H9 (cell line): ENCODE data around the gene MRM2. TPM values are rescaled to one million over a fixed set of nuclear protein-coding genes. Genes with fewer than 3 reads are reported as not detected.

Source experiments
- DNase-seq: peaks from one replicate; pipeline ENCODE4 v3.0.0-alpha.2; 2017
- H2AFZ ChIP-seq: one replicate; pipeline ENCODE4 v1.6.1; 2013; ENCODE audit warnings: mild to moderate bottlenecking, low read length, control low read depth, moderate library complexity
- H2AK5ac ChIP-seq: 2 replicates; pipeline ENCODE4 v1.6.1; 2013; ENCODE audit warnings: low read length, control low read depth, mixed read lengths; ENCODE audit not compliant: insufficient read length
- H2BK120ac ChIP-seq: one replicate; pipeline ENCODE4 v1.6.1; 2013; ENCODE audit warnings: low read depth, mild to moderate bottlenecking, low read length, control low read depth, inconsistent platforms; ENCODE audit not compliant: poor library complexity, severe bottlenecking
- H2BK12ac ChIP-seq: 2 replicates; pipeline ENCODE4 v1.6.1; 2013; ENCODE audit warnings: low read length, control low read depth, mixed read lengths, low read depth; ENCODE audit not compliant: insufficient read length
- H2BK15ac ChIP-seq: 2 replicates; pipeline ENCODE4 v1.6.1; 2013; ENCODE audit warnings: low read depth, low read length, control low read depth
- H2BK20ac ChIP-seq: one replicate; pipeline ENCODE4 v1.6.1; 2013; ENCODE audit warnings: low read depth, mild to moderate bottlenecking, low read length, control low read depth, inconsistent platforms; ENCODE audit not compliant: poor library complexity, severe bottlenecking
- H2BK5ac ChIP-seq: 2 replicates; pipeline ENCODE4 v1.6.1; 2013; ENCODE audit warnings: low read length, control low read depth, mixed read lengths; ENCODE audit not compliant: insufficient read length
- H3K14ac ChIP-seq: 2 replicates; pipeline ENCODE4 v1.6.1; 2013; ENCODE audit warnings: low read length, control low read depth; ENCODE audit not compliant: insufficient read depth
- H3K18ac ChIP-seq: 2 replicates; pipeline ENCODE4 v1.6.1; 2013; ENCODE audit warnings: low read depth, mild to moderate bottlenecking, mixed read lengths, low read length, control low read depth; ENCODE audit not compliant: insufficient read length
- H3K23ac ChIP-seq: 2 replicates; pipeline ENCODE4 v1.6.1; 2013; ENCODE audit warnings: low read length, control low read depth, mixed read lengths, low read depth; ENCODE audit not compliant: insufficient read length
- H3K23me2 ChIP-seq: 2 replicates; pipeline ENCODE4 v1.6.1; 2013; ENCODE audit warnings: low read depth, mild to moderate bottlenecking, mixed read lengths, low read length, control low read depth; ENCODE audit not compliant: insufficient read length, poor library complexity, severe bottlenecking
- H3K27ac ChIP-seq: 2 replicates; pipeline ENCODE4 v1.5.1; 2013; ENCODE audit warnings: low read length, control low read depth, mixed read lengths, low read depth; ENCODE audit not compliant: insufficient read length
- H3K27me3 ChIP-seq: 2 replicates; pipeline ENCODE4 v1.6.1; 2013; ENCODE audit warnings: low read length, control low read depth, inconsistent platforms; ENCODE audit not compliant: insufficient read depth
- H3K4ac ChIP-seq: 2 replicates; pipeline ENCODE4 v1.6.1; 2013; ENCODE audit warnings: low read depth, mild to moderate bottlenecking, control low read depth, inconsistent platforms, low read length, moderate library complexity
- H3K4me1 ChIP-seq: 2 replicates; pipeline ENCODE4 v1.6.1; 2013; ENCODE audit warnings: low read length, control low read depth, inconsistent platforms; ENCODE audit not compliant: insufficient read depth
- H3K4me2 ChIP-seq: 2 replicates; pipeline ENCODE4 v1.6.1; 2013; ENCODE audit warnings: low read length, control low read depth, mixed read lengths; ENCODE audit not compliant: insufficient read length, insufficient read depth
- H3K56ac ChIP-seq: 2 replicates; pipeline ENCODE4 v1.6.1; 2013; ENCODE audit warnings: low read depth, mild to moderate bottlenecking, mixed read lengths, low read length, control low read depth; ENCODE audit not compliant: insufficient read length
- H3K79me1 ChIP-seq: 2 replicates; pipeline ENCODE4 v1.6.1; 2013; ENCODE audit warnings: low read depth, mild to moderate bottlenecking, moderate library complexity, low read length, control low read depth, inconsistent platforms; ENCODE audit not compliant: insufficient read depth, poor library complexity, severe bottlenecking
- H3K79me2 ChIP-seq: 2 replicates; pipeline ENCODE4 v1.6.1; 2013; ENCODE audit warnings: low read length, control low read depth, inconsistent platforms; ENCODE audit not compliant: insufficient read depth
- H3K9ac ChIP-seq: 2 replicates; pipeline ENCODE4 v1.6.1; 2013; ENCODE audit warnings: low read length, control low read depth, mixed read lengths; ENCODE audit not compliant: insufficient read length; ENCODE audit errors: extremely low read depth
- H3K9me3 ChIP-seq: one replicate; pipeline ENCODE4 v1.6.1; 2013; ENCODE audit warnings: low read depth, low read length, inconsistent platforms; ENCODE audit not compliant: control insufficient read depth
- H3T11ph ChIP-seq: one replicate; pipeline ENCODE4 v1.6.1; 2013; ENCODE audit warnings: mild to moderate bottlenecking, low read length, control low read depth, inconsistent platforms
- H4K20me1 ChIP-seq: one replicate; pipeline ENCODE4 v1.6.1; 2013; ENCODE audit not compliant: control insufficient read depth, insufficient read length, insufficient read depth
- H4K5ac ChIP-seq: 2 replicates; pipeline ENCODE4 v1.6.1; 2013; ENCODE audit warnings: low read depth, mild to moderate bottlenecking, mixed read lengths, low read length, control low read depth; ENCODE audit not compliant: insufficient read length
- H4K8ac ChIP-seq: replicated peaks from 2 replicates; pipeline ENCODE4 v1.6.1; 2013; ENCODE audit warnings: low read length, control low read depth, mixed read lengths, low read depth; ENCODE audit not compliant: insufficient read length
- H4K91ac ChIP-seq: 2 replicates; pipeline ENCODE4 v1.6.1; 2013; ENCODE audit warnings: low read depth, mild to moderate bottlenecking, moderate library complexity, mixed read lengths, low read length, control low read depth; ENCODE audit not compliant: insufficient read length
- H3K27ac Mint-ChIP-seq, 3 experiments: 2 replicates in 2 of 3; 3 replicates in 1 of 3; pipeline ENCODE4 v1.8.0; 2020 to 2021; ENCODE audit warnings: mixed read lengths in 3 of 3, mild to moderate bottlenecking in 1 of 3, moderate library complexity in 1 of 3
- H3K27me3 Mint-ChIP-seq: 2 replicates; pipeline ENCODE4 v1.8.0; 2021; ENCODE audit warnings: low read depth, mild to moderate bottlenecking, moderate library complexity, mixed read lengths
- H3K36me3 Mint-ChIP-seq, 3 experiments: 2 replicates in 2 of 3; 3 replicates in 1 of 3; pipeline ENCODE4 v1.8.0; 2020 to 2021; ENCODE audit warnings: low read depth in 3 of 3, mixed read lengths in 3 of 3; ENCODE audit not compliant: insufficient read depth in 1 of 3
- H3K4me1 Mint-ChIP-seq, 2 experiments: 2 replicates each; pipeline ENCODE4 v1.8.0; 2020; ENCODE audit warnings: mixed read lengths in 2 of 2
- H3K4me3 Mint-ChIP-seq, 2 experiments: 2 replicates in 1 of 2; 3 replicates in 1 of 2; pipeline ENCODE4 v1.8.0; 2020 to 2021; ENCODE audit warnings: mild to moderate bottlenecking in 2 of 2, mixed read lengths in 2 of 2, moderate library complexity in 1 of 2
- H3K9me3 Mint-ChIP-seq, 2 experiments: 2 replicates in 1 of 2; 3 replicates in 1 of 2; pipeline ENCODE4 v1.8.0; 2020; ENCODE audit warnings: mild to moderate bottlenecking in 2 of 2, mixed read lengths in 2 of 2, moderate library complexity in 1 of 2
- WGBS: extraction: QIAGEN DNeasy Blood & Tissue Kit; methylation state at CpG from one replicate; pipeline ENCODE4 v1.1.7; 2013; ENCODE audit warnings: missing lambda C conversion rate, low lambda C conversion rate, mixed read lengths; ENCODE audit not compliant: insufficient read length; ENCODE audit errors: extremely low coverage; 5-methylcytosine and 5-hydroxymethylcytosine counted together
- long read RNA-seq: library from polyadenylated mRNA; unstranded; transcript quantifications from one replicate; pipeline ENCODE4 v2.0.0, GENCODE V29; 2020
- total RNA-seq: library from RNA; stranded (reverse); gene quantifications from 2 replicates; pipeline ENCODE4 v1.2.1, GENCODE V29; 2021
- TF ChIP-seq, protein P1 (sequence below): fragments of 200-600 bp; sonication (generic); conservative IDR thresholded peaks from 3 replicates; pipeline ENCODE4 v1.8.0; 2021; ENCODE audit warnings: antibody characterized with exemption, mild to moderate bottlenecking

Gene MRM2
- 57.2 and 59.0 TPM in 2 replicates for total RNA-seq
- long read RNA-seq, transcript MRM2-204 (3 exons, 1,819 nt): minor isoform, 38 of 637 reads
- long read RNA-seq, transcript MRM2-205 (4 exons, 2,511 nt): minor isoform, 21 of 637 reads
- long read RNA-seq, transcript MRM2-201 (3 exons, 1,601 nt): major isoform, 243 of 637 reads
- long read RNA-seq, partial matches to known transcripts: 80 of 637 reads
- long read RNA-seq, other reads (novel, unspliced or antisense): 255 of 637 reads

DNA sequence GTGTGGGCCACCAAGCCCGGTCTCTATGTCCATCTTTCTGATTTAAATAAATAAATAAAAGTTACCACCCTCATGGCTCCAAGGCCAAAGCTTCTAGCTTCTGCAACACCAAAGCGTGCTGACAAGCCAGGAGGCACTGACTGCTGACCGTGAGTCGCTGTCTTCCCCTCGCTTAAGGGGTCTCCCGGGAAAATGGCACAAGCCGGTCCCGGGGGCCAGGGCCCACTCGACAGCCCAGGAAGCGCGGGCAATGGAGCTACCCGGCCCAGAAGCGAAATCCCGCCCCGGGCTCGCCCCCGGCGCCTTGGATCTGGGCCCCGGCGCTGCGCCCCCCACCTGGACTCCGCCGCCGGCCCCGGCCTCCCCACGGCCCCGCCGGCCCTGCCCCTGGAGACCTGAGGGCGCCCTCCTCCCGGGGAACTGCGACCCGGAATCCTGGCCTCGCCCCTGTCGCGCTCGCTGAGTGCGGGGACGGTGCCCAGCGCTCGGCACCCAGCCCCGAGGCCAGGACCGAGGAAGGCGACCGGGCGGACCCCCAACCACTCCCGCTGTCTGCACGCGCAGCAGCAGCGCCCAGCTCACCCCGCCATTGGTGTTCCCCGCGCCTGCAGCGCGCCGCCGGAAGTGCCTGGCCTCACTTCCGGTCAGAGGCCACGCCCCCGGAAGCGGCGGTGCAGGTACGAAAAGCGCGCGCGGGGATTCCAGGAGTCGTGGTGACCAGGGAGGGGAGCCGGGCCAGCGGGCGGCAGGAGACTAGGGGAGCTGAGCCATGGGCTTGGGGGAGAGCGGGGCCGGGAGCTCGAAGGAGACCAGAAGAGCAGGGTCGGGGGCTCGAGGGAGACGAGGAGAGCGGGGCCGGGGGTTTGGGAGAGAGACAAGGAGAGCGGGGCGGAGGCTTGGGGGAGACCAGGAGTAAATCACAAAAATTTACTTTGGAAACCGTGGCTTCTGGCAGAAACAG, at the start of gene MRM2, which contains the start of gene NUDT1:
Gene MRM2, minus strand, starts transcription at position 626 of the 961 bp plus-strand sequence. Its CDS starts 36 bp downstream, at position 590.
Gene NUDT1, plus strand, starts transcription at position 647 of the 961 bp plus-strand sequence. CDS start 2,349 bp downstream, outside the sequence.
- Mint-ChIP-seq H3K4me3 (peak within 1 kb of the TSS; percentile 92 to 96), H3K4me1 (peaks cover 11 to 12% of the 10 kb centered on the region in 2 experiments), H3K36me3 (peaks cover 18 to 43% (median 35%) of the 10 kb centered on the region in 3 experiments), H3K9me3 (no peaks in the 10 kb centered on the region), H3K27ac (peak within 1 kb of the TSS; percentile 55 to 98 (median 97); a peak in 6 of 7 replicates), H3K27me3 (no peaks in the 10 kb centered on the region; the same call in 1 of the 2 replicates)
- Histone ChIP-seq H4K8ac (no peak within 1 kb of the TSS), H3K14ac (peak within 1 kb of the TSS; percentile 73), H3T11ph (no peak within 1 kb of the TSS), H2AFZ (no peak within 1 kb of the TSS), H3K23me2 (peaks cover 7% of the 10 kb centered on the region), H3K4ac (no peak within 1 kb of the TSS), H2BK15ac (no peak within 1 kb of the TSS; the same call in 1 of the 2 replicates), H3K27me3 (no peaks in the 10 kb centered on the region), H3K79me1 (no peaks in the 10 kb centered on the region), H4K5ac (no peak within 1 kb of the TSS), H3K4me2 (peak within 1 kb of the TSS; percentile 89), H3K4me1 (no peaks in the 10 kb centered on the region; the same call in 1 of the 2 replicates), H3K79me2 (peaks cover 6% of the 10 kb centered on the region; the same call in 1 of the 2 replicates), H2BK120ac (no peak within 1 kb of the TSS), H3K23ac (no peak within 1 kb of the TSS), H3K27ac (no peak within 1 kb of the TSS), H4K91ac (no peak within 1 kb of the TSS), H3K9ac (peak within 1 kb of the TSS; percentile 74), H4K20me1 (no peaks in the 10 kb centered on the region), H2BK5ac (no peak within 1 kb of the TSS), H3K56ac (no peak within 1 kb of the TSS), H2AK5ac (no peak within 1 kb of the TSS), H2BK20ac (no peak within 1 kb of the TSS), H2BK12ac (no peak within 1 kb of the TSS), H3K18ac (peak within 1 kb of the TSS; percentile 61), H3K9me3 (no peaks in the 10 kb centered on the region)
- TF ChIP-seq, protein P1, sequence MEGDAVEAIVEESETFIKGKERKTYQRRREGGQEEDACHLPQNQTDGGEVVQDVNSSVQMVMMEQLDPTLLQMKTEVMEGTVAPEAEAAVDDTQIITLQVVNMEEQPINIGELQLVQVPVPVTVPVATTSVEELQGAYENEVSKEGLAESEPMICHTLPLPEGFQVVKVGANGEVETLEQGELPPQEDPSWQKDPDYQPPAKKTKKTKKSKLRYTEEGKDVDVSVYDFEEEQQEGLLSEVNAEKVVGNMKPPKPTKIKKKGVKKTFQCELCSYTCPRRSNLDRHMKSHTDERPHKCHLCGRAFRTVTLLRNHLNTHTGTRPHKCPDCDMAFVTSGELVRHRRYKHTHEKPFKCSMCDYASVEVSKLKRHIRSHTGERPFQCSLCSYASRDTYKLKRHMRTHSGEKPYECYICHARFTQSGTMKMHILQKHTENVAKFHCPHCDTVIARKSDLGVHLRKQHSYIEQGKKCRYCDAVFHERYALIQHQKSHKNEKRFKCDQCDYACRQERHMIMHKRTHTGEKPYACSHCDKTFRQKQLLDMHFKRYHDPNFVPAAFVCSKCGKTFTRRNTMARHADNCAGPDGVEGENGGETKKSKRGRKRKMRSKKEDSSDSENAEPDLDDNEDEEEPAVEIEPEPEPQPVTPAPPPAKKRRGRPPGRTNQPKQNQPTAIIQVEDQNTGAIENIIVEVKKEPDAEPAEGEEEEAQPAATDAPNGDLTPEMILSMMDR: no peak
- no CpG with 5 or more reads among the region's 81 CpGs for WGBS
- DNase-seq: peak; percentile 85
